GM18526 (cell line): ENCODE measurements around the gene FLT4.

Experiments
- POLR2A ChIP-seq: IDR thresholded peaks from 3 replicates; pipeline ENCODE4 v1.6.1; 2011; ENCODE audit not compliant: insufficient read length; ENCODE audit errors: extremely low read depth

FLT4 gene

DNA sequence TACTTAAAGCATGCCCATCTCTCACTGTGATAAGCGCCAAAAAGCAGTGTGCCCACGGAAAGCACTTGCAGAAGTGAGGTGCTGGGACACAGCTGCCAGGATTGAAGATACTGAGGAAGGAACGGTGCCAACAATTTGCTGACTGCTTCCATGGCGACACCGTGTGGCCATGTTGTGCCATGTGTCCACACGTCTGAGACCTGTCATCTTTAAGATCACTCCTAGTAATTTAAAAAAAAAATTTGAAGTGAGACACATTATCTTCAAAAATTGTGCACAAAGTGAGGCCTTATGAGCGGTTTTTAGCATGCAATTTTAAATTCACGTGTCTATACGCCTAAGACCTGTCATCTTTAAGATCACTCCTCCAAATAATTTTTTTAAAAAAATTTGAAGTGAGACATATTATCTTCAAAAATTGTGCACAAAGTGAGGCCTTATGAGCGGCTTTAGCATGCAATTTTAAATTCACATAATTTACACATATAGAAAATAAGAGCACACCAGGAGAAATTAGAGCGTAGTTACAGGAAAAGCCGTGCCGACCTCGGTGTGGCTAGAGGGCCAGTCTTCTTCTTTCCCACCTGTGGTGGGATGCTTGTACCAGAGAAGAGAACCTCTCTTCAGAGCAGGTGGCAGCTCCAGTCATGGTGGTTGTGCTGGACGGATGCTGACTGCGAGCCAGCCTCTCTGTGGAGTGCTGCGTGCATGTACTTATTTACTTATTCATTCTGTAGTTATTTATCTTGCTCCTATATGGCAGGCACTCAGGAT, 21.4 kb upstream of the FLT4 start:
- TF ChIP-seq POLR2A, result no peak

- no peak for TF ChIP-seq POLR2A
Observed at GRCh38 chr5:180670157-180670556, 20.8 kb upstream of the FLT4 start.

GRCh38 chr5:180669661-180670060, 20.3 kb upstream of the FLT4 start:
- no peak for TF ChIP-seq POLR2A

- TF ChIP-seq POLR2A, result no peak
Observed at GRCh38 chr5:180668835-180669596, 19.6 kb upstream of the FLT4 start.

DNA sequence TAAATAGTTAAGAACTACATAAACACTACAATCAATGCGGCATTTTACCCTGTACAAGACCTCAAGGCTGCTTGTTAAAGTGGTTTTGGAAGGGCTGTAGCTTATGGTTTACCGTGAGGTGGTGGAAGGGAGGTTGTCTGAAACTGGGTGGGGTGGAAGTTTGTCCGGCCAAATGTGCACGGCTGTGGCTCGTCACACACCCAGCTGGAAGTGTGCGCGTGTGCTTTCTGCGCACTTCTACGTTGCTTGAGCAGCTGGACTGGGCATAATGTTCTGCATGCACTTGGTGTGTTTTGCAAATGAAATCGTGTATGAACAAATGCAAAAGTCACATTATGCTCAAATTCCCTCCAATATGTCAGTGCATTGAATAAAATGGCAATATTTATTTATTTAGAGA, 17.4 kb upstream of the FLT4 start:
- TF ChIP-seq POLR2A, result no peak

- no peak for TF ChIP-seq POLR2A
Observed at GRCh38 chr5:180665682-180666404, 16.4 kb upstream of the FLT4 start.

DNA sequence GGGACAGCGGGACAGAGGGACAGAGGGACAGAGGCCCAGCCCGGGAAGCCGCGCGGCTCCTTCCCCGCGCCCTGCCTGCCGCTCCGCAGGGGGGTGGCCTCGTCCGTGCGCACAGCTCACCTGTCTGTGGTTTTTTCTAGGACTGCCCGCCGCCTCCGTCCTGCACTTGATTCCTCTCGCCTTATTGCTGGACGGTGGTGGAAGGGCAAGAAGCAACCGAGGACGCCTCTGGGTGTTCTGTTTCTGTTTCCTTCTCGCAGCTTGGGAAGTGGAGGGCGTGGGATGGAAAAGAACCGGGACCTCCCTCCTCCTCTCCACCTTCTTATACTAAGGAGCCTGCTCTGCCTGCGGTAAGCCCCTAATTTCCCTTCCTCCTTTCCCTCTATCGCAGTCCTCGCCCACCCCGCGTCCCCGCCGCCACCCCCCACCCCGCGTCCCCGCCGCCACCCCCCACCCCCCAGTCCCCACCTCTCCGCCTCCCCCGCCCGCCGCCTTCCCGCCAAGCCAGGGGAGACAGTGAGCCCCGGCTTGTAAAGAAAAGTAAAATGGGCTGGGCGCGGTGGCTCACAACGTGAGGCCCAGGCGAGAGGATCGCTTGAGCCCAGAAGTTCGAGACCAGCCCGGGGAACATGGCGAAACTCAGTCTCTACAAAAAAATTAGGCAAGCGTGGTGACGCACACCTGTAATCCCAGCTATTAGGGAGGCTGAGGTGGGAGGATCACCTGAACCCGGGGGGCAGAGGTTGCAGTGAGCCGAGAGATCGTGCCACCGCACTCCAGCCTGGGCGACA, 9.6 kb upstream of the FLT4 start:
- no peak for TF ChIP-seq POLR2A

- TF ChIP-seq POLR2A, result no peak
Observed at GRCh38 chr5:180652771-180653170, 3.4 kb upstream of the FLT4 start.

DNA sequence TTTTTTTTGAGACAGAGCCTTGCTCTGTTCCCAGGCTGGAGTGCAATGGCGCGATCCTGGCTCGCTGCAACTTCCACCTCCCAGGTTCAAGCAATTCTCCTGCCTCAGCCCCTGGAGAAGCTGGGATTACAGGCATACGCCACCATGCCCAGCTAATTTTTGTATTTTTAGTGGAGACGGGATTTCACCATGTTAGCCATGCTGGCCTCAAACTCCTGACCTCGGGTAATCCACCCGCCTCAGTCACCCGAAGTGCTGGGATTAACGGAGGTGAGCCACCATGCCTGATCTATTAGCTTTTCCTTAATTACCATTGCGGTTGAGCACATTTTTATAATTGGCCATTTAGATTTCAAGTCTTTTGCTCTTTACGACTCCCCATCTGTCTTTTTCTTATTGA, 2.9 kb upstream of the FLT4 start:
- no peak for TF ChIP-seq POLR2A

DNA sequence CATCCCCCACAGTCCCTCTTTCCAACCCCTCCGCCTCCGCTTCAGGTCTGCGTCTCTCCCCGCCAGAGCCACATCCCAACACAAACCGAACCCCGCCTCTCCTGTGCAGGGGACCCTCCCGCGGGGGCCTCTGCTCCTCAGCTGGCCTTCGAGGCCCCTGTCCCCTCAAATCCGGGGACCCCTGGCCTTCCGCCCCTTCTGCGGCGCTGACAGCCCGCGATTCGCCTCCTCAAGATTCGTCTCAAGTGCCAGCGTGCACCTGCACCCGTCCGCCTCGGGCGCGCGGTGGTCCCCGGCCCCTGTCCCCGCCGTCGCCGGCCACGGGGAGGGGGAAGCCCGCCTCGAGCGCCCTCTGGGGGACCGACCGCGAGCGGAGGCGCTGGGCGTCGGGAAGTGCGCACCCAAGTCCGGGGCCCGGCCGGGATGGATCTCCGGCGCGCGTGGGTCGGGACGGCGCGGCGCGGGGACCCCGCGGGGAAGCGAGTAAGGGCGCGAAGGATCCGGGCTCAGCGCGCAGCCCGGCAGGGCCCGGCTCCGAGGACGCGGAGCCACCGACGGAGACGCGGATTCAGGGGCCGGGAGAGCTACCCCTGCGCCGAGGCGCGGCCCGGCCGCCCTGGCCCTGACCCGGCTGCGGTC, 623 bp downstream of the FLT4 start:
- no peak for TF ChIP-seq POLR2A

DNA sequence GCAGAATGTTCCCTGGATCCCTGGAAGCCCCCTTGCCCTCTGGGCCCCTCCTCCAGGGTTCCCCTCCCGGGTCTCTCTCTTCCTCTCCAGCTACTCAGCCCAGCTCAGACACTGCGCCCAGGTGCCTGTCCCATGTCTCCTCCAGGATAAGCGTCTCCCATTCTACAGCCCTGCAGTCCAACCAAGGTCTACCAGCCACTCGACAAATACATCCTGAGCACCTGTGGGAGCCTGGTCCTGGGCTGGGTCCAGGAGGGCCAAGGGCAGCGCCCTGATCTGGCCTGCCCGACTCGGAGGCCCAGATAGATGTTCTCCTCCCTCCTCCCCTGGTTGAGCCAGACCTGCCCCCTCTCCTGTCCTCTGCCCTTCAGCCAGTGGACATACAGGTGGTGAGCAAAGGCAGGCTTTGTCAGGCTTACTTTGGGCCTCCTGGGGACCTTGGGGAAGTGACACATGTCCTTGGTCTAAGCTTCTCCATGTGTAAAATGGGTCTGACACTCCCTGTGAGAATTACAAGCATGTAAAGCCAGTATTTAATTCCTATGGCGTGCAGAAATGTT, 1.4 kb downstream of the FLT4 start:
- TF ChIP-seq POLR2A, result no peak

- TF ChIP-seq POLR2A, result no peak
Observed at GRCh38 chr5:180647465-180647864, 1.9 kb downstream of the FLT4 start.

DNA sequence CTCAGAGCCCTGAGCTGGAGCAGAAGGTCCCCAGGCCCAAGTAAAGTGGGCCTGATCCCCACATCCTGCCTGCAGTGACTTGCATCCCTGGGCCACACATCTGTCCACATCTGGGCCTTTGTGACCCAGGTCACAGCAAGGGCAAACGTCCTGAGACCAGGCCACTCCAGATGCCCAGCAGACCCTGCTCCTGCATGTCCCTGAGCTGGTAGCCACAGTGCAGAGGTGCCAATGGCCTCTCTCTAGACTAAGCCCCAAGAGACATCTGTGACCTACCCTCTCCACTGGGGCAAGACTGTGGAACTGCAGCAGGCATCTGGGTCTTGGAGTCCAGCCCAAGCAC, 2.5 kb downstream of the FLT4 start:
- TF ChIP-seq POLR2A, result no peak

DNA sequence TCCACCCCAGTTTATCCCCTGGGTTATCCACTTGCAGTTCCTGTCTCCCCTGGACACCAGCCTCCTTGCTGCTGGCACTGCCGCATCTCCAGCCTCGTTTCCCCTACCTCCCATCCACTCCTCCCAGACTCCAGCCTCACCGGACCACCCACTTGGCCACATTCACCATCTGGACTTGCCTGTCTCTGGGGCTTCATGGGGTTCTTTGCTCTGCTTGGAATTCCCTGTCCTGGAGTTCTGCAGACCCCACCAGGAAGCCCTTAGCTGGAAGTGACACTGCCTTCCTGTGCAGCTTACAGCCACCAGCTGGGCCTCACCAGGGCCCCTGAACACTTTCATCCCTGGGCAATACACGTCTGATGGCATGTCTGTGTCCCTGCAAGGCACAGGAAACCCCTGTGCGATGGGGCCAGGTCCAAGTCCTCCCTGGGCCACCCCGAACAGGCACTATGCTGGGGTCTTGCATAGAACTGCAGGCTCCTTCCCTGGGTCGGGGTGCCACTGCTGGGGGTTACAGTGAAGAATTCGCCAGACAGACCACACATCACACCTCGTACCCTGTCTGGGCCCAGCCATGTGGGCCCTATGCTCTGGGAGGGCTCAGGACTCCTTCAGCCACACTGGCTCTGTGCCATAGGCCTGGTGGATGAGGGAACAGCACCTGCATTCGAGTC, 3.0 kb downstream of the FLT4 start:
- TF ChIP-seq POLR2A, result no peak
